Measurements from ENCODE around the gene MYO15B.
"Not testable (repeated sequence)": the region's sequence is repeated elsewhere in the genome, so short reads cannot be mapped to it uniquely, and the experiment has no call there.

MYO15B gene

DNA sequence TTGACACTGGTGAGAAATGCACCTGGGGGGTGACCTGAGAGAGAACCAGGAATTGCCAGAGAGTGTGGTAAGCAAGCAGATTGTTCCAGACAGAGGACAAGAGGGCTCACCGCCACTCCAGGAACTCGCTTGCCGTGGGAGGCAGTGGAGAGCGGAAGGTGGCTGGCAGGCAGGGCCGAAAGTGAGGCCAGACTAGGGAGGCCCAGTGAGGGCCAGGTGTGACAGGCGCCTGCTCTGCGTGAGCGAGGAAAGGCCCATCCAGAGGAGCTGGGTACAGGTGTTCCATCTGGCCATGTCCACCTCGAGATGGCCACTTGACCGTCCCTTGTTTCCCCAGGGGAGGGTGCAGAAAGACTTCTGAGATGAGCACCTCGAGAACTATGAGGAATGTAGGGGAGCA is 11.9 kb upstream of the MYO15B start:
- DNase-seq (ENCODE audit: low read depth in 3 of 3), result no peak

DNA sequence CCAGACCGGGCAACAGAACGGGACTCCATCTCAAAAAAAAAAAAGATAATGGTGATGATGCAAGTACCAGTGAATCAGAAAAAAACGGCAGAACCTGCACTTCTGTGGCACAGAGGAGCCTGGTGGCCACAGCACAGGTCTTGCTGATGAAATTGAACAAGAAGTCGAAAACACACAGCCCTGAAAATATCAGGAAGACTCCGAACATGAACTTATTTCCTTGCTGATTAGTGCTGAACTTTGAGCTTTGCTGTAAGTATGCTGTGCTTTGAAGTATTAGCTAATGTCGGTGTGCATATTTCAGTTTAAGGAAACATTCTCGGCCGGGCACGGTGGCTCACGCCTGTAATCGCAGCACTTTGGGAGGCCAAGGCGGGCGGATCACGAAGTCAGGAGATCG is 10.9 kb upstream of the MYO15B start:
- no peak for DNase-seq (ENCODE audit: low read depth in 3 of 3)

DNA sequence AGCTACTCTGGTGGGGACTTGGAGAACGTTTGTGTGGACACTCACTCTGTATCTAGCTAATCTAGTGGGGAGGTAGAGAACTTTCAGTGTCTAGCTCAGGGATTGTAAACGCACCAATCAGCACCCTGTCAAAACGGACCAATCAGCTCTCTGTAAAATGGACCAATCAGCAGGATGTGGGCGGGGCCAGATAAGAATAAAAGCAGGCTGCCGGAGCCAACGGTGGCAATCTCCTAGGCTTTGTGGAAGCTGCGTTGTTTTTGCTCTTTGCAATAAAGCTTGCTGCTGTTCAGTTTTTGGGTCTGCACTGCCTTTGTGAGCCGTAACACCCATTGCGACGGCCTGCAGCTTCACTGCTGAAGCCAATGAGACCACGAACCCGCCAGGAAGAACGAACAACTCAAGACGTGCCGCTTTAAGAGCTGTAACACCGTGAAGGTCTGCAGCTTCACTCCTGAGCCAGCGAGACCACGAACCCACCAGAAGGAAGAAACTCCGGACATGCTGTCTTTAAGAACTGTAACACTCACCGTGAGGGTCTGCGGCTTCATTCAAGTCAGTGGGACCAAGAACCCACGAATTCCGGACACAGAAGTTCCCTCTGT is 6.4 kb upstream of the MYO15B start:
- peak in 1 of 3 experiments; percentile 56 for DNase-seq (ENCODE audit: low read depth in 3 of 3)

DNA sequence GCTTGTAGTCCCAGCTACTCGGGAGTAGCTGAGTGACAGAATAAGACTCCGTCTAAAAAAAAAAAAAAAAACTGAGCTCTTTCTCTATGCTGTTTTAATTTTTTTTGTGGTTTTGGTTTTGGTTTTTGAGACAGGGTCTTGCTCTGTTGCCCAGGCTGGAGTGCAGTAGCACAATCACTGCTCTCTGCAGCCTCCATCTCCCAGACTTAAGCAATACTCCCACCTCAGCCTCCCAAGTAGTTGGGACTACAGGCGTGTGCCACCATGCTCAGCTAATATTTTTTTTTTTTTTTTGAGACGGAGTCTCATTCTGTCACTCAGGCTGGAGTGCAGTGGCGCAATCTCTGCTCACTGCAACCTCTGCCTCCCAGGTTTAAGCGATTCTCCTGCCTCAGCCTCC is 4.4 kb upstream of the MYO15B start:
- not testable (repeated sequence) for DNase-seq (ENCODE audit: low read depth in 3 of 3)

DNA sequence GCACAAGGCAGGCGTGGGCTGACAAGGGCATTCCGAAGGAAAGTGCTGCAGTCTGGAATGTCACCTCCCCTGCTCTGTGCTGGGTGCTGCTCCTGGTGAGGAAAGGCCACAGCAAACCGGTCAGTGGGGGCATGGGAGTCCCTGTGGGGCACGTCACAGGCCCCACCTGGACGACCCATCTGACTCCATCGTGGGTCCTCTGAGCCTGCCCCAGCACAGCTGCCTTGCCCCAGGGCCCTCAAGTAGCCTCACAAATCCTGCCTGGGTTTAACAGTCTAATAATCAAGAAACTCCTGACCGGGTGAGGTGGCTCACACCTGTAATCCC is 2.8 kb upstream of the MYO15B start:
- DNase-seq (ENCODE audit: low read depth in 3 of 3), result no peak

DNA sequence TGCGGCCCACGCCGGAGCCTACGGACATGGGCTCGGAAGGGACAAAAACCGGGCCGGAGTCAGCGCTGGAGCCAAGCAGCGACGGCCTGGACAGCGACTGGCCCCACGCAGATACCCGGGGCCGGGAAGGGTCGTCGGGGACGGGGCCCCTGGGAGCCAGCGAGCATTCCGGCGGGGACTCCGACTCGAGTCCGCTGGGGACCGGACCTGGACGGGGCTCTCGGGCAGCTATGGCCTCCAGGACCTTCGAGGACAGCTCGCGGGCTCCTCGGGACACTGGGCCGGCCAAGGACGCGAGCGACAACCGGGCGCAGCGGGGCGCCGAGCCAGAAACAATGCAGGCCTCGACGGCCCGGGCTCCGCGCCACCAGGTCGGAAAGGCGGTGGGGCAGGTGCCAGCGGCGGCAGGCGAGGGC is 1.0 kb downstream of the MYO15B start:
- no peak for DNase-seq (ENCODE audit: low read depth in 3 of 3)

DNA sequence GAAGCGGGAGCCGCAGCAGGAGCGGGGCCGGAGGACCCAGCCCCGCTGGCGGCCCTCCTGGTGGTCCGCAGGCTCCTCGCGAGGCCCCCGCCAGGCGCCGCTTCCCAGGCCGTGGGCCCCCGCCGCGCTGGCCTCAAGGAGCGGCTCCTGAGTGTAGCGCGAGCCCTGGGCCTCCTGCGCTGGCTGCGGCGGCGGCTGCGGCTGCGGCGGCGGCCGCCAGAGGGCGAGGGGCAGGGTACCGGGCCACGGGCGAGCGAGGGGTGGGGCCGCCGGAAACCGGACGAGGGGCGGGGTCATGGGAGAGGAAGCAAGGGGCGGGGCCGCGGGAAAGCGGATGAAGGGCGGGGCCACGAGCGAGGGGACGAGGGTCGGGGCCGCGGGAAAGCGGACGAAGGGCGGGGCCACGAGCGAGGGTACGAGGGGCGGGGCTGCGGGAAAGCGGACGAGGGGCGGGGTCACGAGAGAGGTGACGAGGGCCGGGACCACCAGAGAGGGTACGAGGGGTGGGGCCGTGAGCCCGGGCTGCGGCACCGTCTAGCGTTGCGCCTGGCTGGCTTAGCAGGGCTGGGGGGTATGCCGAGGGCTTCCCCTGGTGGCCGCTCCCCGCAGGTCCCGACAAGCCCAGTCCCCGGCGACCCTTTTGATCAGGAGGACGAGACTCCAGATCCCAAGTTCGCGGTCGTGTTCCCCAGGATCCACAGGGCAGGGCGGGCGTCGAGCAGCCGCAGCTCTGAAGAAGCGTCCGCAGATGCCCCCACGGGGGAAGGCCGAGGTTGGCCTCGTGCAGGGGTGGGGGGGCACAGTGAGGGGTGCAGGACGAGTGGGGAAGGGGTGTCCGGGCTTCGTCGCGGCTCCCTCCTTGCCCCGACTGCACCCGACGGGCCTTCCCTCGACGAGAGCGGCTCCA is 1.7 kb downstream of the MYO15B start:
- DNase-seq (ENCODE audit: low read depth in 3 of 3), result peak; percentile 95 to 98 (median 98)

DNA sequence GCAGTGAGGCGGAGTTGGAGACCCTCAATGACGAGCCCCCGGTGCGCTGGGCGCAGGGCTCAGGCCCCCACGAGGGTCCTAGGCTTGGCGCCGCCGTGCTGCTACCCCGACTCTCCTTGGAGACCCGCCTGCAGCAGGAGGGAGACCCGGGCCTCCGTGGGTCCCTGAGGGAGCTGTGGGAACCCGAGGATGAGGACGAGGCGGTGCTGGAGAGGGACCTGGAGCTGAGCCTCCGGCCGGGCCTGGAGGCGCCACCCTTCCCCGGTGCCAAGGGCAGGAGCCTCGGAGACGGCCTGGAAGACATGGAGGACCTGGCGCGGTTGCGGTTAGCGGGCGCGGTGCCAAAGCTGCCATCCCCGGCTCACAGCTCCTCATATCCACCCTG is 2.3 kb downstream of the MYO15B start:
- no peak for DNase-seq (ENCODE audit: low read depth in 3 of 3)

DNA sequence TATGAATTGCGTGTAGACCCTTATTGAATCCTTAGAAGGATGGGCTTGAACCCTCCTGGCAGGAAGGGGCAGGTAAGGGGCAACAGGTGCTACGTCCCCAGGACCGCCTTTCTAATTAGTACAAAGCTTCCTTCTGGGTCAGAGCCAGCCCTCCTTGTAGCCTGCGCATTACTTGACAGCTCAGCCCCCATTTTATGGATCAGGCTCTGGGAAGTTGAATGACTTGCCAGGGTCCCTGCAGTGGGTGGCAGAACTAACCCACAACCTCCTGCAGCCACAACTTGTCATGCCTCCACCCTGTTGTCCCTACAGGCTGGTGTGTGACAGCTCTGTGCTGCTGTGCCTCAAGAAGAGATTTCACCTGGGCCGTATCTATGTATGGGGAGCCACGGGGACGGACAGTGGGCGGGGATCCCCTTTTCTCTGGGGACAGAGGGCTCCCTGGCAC is 2.7 kb downstream of the MYO15B start:
- DNase-seq (ENCODE audit: low read depth in 3 of 3), result no peak

DNA sequence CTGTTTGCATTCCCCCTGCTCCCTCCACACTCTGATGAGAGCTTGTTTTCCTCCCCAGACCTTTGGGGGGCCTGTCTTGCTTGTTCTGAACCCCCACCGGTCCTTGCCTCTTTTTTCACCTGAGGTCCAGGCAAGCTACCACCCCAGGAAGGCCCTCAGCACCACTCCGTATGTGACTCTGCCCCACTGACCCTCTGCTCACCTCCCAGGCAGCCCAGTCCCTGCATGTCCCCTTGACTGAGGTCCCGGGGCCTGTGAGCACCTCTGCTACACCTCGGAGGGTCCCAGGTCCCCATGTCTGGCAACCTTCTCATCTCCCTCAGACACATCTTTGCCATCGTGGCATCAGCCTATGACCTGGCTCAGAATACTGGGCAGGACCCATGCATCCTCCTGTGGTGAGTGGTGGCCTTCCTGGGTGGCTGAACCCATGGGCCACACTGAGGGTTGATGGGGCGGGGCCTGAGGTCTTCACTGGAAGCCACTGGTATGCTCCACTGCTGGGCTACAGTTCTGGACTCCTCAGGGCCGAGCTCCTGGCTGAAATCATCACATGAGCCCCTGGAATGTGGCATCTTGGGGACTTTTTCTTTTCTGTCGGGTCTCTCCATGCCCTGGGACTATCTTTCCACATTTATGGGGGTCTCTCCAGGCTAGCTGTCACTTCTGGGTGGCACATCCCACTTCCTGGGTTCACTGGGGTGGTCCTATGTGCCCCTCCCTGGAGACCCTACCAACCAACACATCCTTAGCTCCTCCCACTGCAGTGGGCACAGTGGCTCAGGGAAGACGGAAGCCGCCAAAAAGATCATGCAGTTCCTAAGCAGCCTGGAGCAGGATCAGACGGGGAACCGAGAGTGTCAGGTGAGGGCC is 3.5 kb downstream of the MYO15B start:
- no peak for DNase-seq (ENCODE audit: low read depth in 3 of 3)

DNA sequence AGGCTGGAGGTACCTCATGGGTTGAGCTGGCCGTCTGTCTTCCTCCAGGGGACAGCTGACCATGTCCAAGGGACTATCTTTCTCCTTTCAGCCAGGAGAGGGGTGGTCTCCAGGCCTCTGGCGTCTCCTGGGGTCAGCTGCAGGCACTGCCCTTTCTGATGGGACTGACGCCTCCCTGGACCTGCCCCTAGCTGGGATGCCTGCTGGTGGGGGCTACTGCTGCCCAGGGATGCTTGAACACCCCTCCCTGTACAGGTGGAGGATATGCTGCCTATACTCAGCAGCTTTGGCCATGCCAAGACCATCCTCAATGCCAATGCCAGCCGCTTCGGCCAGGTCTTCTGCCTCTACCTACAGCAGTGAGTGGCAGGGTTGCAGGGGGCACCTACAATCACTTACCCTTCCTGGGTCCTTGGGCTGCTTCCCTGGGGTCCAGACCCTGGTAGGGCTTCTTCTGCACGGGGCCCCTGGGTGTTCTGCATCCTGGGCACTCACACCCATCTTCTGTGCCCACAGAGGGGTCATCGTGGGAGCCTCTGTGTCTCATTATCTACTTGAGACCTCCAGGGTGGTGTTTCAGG is 4.2 kb downstream of the MYO15B start:
- DNase-seq (ENCODE audit: low read depth in 3 of 3), result no peak

DNA sequence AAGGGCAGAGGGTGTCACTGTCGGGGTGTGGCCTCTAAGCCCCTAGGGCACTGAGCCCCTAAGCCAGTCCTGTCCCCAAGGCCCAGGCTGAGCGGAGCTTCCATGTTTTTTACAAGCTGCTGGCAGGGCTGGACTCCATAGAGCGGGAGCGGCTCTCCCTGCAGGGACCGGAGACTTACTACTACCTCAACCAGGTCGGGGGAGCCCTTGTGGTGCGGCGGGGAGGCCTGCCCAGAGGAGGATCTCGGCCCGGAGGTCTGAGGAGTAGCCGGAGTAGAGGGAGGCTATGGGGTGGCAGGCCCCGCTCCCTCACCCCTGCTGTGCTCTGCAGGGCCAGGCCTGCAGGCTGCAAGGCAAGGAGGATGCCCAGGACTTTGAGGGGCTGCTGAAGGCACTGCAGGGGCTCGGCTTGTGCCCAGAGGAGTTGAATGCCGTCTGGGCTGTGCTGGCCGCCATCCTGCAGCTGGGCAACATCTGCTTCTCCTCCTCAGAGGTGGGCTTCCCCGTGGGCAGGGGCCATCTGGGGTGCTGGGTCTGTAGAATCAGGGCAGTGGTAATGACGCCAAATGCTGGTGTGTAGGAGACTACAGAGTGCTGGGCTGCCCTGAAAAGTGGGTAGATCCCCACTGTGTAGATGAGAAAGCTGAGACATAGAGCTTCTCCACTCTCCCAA is 4.9 kb downstream of the MYO15B start:
- DNase-seq (ENCODE audit: low read depth in 3 of 3), result no peak

DNA sequence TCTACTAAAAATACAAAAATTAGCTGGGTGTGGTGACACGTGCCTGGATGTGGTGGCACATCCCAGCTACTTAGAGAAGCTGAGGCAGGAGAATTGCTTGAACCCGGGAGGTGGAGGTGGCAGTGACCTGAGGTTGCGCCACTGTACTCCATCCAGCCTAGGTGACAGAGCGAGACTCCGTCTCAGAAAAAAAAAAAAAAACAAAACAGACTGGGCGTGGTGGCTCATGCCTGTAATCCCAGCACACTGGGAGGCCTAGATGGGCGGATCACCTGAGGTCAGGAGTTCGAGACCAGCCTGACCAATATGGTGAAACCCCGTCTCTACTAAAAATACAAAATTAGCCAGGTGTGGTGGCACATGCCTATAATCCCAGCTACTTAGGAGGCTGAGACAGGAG is 5.8 kb downstream of the MYO15B start:
- not testable (repeated sequence) for DNase-seq (ENCODE audit: low read depth in 3 of 3)

DNA sequence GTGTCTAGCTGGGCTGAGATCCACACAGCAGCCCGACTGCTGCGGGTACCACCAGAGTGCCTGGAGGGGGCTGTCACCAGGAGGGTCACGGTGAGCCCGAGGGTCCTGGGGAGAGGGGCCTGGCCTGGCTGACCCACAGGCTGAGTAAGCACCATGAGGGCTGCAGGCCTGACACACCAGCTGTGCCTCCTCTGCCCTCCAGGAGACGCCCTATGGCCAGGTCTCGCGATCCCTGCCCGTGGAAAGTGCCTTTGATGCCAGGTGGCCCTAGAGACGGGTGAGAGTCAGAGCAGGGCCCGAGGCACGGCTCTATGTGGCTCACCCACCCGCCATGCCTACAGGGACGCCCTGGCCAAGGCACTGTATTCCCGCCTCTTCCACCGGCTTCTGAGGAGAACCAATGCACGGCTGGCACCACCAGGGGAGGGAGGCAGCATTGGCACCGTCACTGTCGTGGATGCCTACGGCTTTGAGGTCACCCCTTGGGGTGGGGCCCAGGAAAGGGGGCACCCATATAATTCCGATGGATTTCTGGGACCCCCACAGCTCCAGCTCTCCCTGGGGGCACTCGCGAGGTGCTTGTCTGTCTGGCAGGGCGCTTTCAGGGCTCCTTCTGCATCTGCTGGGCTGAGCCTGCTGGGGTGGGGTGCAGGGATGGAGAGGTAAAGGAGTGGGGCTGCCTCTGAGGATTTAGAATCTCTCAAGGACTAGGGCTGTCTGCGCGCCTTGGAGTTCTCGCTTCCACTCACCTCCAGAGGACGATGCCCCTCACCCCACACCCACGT is 7.1 kb downstream of the MYO15B start:
- no peak for DNase-seq (ENCODE audit: low read depth in 3 of 3)

DNA sequence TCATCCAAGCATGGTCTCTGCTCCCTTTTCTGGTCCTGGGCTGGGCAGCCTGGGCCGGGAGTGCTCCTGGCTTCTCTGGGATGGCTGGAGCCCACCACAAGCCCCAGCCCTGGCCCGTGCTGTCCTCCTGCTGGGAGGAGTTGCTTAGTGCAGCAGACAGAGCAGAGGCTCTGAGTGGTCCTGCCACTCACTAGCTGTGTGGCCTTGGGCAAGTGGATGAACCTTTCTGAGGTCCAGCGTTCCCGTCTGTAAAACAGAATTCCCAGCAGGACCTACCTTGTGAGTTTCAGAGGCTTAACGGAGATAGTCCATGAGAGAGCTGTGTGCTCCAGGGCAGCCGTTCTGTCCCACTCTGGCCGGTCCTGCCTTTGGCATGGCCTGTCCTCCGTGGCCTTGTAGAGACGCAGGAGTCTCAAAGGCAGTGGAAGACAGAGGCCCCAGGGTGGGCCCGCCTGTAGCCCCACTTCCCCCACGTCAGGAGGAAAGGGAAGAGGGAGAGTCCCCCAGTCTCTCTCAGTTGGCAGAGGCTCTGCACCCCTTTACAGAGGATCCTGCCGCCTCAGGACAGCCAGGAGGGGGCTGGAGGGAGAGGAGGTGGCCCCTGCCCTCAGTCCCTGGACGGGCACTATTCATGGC is 7.8 kb downstream of the MYO15B start:
- DNase-seq (ENCODE audit: low read depth in 3 of 3), result no peak

DNA sequence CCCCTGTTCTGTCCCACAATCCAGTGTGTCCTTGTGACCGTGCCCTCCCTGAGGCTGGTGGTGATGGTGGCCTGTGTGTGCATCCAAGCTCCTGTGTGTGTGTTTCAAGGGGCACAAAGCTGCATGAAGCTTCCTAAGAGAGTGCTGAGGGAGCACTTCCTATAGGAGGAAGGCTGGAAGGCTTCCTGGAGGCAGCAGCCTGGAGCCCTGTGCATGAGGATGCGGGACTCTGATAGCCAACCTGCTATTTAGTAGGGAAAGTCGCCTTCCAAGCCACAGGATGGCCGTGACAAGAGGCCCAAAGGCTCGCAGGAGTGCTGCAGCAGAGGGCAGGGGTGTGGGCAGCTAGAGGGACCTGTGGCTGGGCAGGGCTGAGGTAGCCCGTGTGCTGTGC is 8.3 kb downstream of the MYO15B start:
- no peak for DNase-seq (ENCODE audit: low read depth in 3 of 3)

DNA sequence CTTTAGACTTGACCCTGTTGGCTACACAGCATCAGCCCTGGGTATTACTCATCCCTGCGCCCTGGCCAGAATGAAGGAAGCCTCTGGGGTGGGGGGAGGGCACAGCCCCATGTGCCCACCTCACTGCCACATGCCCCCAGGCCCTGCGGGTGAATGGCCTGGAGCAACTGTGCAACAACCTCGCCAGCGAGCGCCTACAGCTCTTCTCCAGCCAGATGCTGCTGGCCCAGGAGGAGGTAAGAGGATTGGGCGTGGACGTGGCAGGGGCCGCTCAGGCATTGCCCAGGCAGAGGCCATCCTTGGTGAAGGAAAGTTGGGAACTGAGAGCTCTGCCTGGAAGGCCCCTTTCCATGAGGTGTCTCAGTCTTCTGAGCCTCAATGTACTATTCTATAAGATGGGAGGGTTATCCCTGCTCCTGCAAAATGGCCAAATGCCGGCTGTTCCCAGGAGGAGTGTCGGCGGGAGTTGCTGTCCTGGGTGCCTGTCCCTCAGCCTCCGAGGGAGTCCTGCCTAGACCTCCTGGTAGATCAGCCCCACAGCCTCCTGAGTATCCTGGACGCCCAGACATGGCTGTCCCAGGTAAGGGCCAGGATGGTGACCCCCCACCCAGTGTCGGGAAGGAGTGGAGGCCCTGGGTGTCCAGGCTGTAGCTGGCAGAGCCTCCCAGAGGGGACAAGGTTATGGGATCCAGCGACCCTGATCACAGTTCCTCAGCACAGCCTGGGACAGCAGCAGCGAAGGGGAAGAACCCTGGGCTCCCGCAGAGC is 8.9 kb downstream of the MYO15B start:
- DNase-seq (ENCODE audit: low read depth in 3 of 3), result no peak

DNA sequence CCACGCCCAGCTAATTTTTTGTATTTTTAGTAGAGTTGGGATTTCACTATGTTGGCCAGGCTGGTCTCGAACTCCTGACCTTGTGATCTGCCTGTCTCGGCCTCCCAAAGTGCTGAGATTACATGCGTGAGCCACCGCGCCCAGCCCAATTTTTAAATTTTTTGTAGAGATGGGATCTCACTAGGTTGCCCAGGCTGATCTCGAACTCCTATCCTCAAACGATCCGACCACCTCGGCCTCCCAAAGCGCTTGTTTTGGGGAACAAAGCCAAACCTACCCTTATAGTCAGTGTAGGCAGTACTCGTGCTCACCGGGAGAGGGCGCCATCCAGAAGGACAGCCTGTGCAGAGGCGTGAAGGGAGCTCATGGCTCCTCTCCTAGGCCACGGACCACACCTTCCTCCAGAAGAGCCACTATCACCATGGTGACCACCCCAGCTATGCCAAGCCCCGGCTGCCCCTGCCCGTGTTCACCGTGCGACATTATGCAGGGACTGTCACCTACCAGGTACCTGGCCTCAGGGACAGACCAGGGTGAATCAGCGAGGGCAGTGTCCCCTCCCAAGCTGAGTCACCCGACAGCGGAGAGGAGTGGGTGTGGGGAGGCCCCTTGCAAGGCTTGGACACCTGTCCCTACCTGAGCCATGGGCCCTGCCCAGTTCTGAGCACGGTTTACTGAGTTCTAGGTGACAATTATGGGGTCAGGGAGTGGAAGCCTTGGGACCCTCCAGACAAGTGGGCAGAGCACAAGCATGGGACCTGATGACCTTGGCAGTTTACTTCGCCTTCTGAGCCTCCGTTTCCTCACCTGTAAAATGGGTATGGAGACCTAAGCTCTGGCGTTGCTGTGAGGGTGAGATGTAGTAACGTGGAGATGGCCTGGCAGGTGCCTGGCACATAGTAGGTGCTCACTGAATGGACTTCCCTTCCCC is 13.7 kb downstream of the MYO15B start:
- DNase-seq (ENCODE audit: low read depth in 3 of 3), result peak in 2 of 3 experiments; percentile 24 to 63

All from stimulated activated CD4-positive, alpha-beta T cell treated with anti-CD3 and anti-CD28 coated beads, TNF-alpha, amount 100 ng/mL, for 24 hours (primary cell).